ENCODE measurements around the gene PRKAG2. TPM values are rescaled to one million over a fixed set of nuclear protein-coding genes. Genes with fewer than 3 reads are reported as not detected.
A peak's percentile ranks its signal among the peaks of the same experiment; 100 is the strongest.

PRKAG2 gene
- total and polyA plus RNA-seq, 10 donors = 15.8 to 50.9 (median 32.8) TPM

DNA sequence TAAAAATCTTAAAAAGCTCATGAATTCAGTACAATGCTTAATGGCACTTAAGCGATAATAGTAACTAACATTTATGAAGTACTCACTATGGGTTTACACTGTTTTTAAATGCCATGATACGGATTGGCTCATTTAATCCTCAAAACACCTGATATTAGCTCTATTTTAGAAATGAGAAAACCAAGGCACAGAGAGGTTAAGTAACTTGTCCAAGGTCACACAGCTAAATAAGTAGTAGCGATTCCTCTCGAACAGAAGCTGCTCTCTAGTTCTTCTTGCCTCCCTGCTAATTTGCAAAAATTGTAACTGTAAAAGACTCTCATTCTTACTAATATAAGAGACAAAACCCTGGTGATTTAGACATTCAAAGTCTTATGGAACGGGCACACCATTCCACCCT is 246.6 kb downstream of the PRKAG2 start:
- Histone ChIP-seq H3K27ac (peak overlapping the region in 1 of 8 donors; percentile 97), H3K36me3 (peaks cover 0 to 22% (median 0%) of the 10 kb centered on the region in 6 donors), H3K9me3 (peaks cover 0 to 6% (median 0%) of the 10 kb centered on the region in 8 donors), H3K4me3 (peak overlapping the region in 2 of 8 donors; percentile 67 to 88), H3K4me1 (peaks cover 13 to 52% (median 34%) of the 10 kb centered on the region in 6 donors), H3K27me3 (replicated peaks in 1 of 7) (no peaks in the 10 kb centered on the region)
- 86 to 95% (median 94%) methylated on average over 5 of the region's 5 CpGs for WGBS, 5 donors
- DNase-seq = no peak
- TF ChIP-seq POLR2AphosphoS5 (IDR thresholded peaks at IDR 0.05) (no peak), POLR2A (IDR thresholded peaks at IDR 0.05) (no peak)
- TF ChIP-seq, protein P1, sequence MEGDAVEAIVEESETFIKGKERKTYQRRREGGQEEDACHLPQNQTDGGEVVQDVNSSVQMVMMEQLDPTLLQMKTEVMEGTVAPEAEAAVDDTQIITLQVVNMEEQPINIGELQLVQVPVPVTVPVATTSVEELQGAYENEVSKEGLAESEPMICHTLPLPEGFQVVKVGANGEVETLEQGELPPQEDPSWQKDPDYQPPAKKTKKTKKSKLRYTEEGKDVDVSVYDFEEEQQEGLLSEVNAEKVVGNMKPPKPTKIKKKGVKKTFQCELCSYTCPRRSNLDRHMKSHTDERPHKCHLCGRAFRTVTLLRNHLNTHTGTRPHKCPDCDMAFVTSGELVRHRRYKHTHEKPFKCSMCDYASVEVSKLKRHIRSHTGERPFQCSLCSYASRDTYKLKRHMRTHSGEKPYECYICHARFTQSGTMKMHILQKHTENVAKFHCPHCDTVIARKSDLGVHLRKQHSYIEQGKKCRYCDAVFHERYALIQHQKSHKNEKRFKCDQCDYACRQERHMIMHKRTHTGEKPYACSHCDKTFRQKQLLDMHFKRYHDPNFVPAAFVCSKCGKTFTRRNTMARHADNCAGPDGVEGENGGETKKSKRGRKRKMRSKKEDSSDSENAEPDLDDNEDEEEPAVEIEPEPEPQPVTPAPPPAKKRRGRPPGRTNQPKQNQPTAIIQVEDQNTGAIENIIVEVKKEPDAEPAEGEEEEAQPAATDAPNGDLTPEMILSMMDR (IDR thresholded peaks at IDR 0.05 in 8 of 11, conservative IDR thresholded peaks at IDR 0.05 in 3 of 11) = no peak
- intact Hi-C loops (cut with DNase I; ENCODE audit: low total_unique reads) = loop anchor here (10.0 kb wide), 1 partner anchor 244 kb away; the partner anchor contains the start of gene PRKAG2

DNA sequence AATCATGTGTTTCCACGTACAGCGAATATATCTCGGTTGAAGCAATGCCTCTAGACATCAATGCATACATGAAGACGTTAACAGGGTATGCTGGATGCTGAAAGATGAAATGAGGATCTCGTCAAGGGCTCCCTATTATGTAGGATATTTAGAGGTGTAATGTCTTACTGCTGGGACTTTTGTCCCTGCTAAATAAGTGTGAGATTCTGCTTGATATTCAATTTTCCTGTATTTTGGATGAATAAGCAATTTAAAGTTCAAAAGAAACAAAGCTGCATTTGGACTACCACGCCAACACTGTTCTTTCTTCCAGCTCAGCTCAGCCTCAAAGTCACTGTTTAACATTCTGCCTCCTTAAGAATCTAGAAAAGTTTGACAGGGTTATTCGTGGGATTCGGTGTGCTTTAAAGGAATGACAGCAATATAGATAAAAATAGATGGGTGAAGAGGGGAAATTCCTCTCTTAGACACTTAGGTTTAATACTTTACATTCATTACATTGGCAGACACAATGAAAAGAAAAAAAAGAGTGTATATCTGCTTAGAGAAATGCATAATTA is 247.1 kb downstream of the PRKAG2 start:
- 88 to 93% (median 90%) methylated on average over 8 of the region's 8 CpGs for WGBS, 5 donors
- Histone ChIP-seq H3K4me3 (no peak overlapping the region), H3K4me1 (peaks cover 13 to 58% (median 37%) of the 10 kb centered on the region in 6 donors), H3K27me3 (replicated peaks in 1 of 7) (no peaks in the 10 kb centered on the region), H3K27ac (no peak overlapping the region), H3K36me3 (peaks cover 0 to 28% (median 0%) of the 10 kb centered on the region in 6 donors), H3K9me3 (peaks cover 0 to 6% (median 0%) of the 10 kb centered on the region in 8 donors)
- DNase-seq = no peak
- intact Hi-C loops (cut with DNase I; ENCODE audit: low total_unique reads) = loop anchor here (10.0 kb wide), 1 partner anchor 245 kb away; the partner anchor contains the start of gene PRKAG2
- TF ChIP-seq POLR2A (IDR thresholded peaks at IDR 0.05) (no peak), POLR2AphosphoS5 (IDR thresholded peaks at IDR 0.05) (no peak)
- TF ChIP-seq, protein P1 (IDR thresholded peaks at IDR 0.05 in 8 of 11, conservative IDR thresholded peaks at IDR 0.05 in 3 of 11) = no peak

DNA sequence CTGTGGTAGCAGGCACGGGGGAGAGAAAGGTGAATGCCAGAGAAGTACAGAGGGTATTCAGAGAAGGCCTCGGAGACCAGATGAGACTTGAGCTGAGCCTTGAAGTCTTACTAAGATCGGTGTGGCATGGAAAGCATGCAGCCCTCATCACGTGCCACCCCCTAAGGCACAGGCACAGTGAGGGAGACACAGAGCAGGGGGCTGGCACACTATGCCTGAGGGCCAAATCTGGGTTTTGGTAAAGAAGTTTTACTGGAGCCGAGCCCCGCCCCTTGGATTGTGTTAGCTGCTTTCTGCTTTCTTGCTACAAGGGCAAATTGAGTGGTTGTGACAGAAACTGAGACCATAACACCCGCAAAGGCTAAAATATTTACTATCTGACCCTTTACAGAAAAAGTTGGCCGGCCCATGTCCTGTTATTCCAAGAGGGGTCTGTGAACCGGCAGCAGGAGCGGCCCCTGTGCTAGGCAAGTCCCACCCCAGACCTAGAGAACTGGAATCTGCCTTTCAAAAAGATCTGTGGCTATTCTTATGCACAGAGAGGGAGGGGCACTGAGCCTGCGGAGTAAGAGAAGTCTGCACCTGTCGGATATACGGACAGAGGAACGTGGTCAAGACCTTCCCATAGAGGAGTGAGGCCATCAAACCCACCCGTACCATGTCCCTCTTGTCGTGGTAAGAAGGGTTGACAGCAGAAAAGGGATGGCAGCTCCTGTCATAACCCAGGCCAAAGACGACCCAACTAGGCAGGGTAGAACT is 247.9 kb downstream of the PRKAG2 start:
- Histone ChIP-seq H3K4me3 (no peak overlapping the region), H3K27me3 (replicated peaks in 1 of 7) (no peaks in the 10 kb centered on the region), H3K27ac (no peak overlapping the region), H3K36me3 (peaks cover 0 to 28% (median 0%) of the 10 kb centered on the region in 6 donors), H3K9me3 (peaks cover 0 to 6% (median 0%) of the 10 kb centered on the region in 8 donors), H3K4me1 (peaks cover 13 to 66% (median 41%) of the 10 kb centered on the region in 6 donors)
- TF ChIP-seq, protein P1 (IDR thresholded peaks at IDR 0.05 in 8 of 11, conservative IDR thresholded peaks at IDR 0.05 in 3 of 11) = no peak
- TF ChIP-seq POLR2AphosphoS5 (IDR thresholded peaks at IDR 0.05) (no peak), POLR2A (IDR thresholded peaks at IDR 0.05) (no peak)
- WGBS, 5 donors = 92 to 97% (median 94%) methylated on average over 17 of the region's 17 CpGs
- intact Hi-C loops (cut with DNase I; ENCODE audit: low total_unique reads) = no loop called here
- DNase-seq = no peak
